Neural progenitor cell (in vitro differentiated cells): ENCODE data around the gene VSIG1. TPM values are rescaled to one million over a fixed set of nuclear protein-coding genes. Genes with fewer than 3 reads are reported as not detected.

ENCODE experiments used
- DNase-seq: peaks from one replicate; pipeline ENCODE4 v3.0.0-alpha.2; 2016; ENCODE audit warnings: low spot score
- H2AFZ ChIP-seq: fragments of 200-600 bp; sonication (generic); replicated peaks from 2 replicates; pipeline ENCODE4 v1.6.1; 2016; ENCODE audit warnings: antibody characterized with exemption
- H3F3A ChIP-seq: fragments of 200-600 bp; sonication (generic); 2 replicates; pipeline ENCODE4 v1.6.1; 2016; ENCODE audit warnings: antibody characterized with exemption, low read depth
- H3K27ac ChIP-seq: fragments of 200-600 bp; sonication (generic); 2 replicates; pipeline ENCODE4 v1.5.1; 2016; ENCODE audit warnings: mild to moderate bottlenecking
- H3K27me3 ChIP-seq: fragments of 200-600 bp; sonication (generic); 2 replicates; pipeline ENCODE4 v1.6.1; 2016; ENCODE audit warnings: mild to moderate bottlenecking, moderate library complexity
- H3K36me3 ChIP-seq: fragments of 200-600 bp; sonication (generic); 2 replicates; pipeline ENCODE4 v1.5.1; 2016
- H3K4me1 ChIP-seq: fragments of 200-600 bp; sonication (generic); 2 replicates; pipeline ENCODE4 v1.6.1; 2016; ENCODE audit warnings: mixed run types
- H3K4me2 ChIP-seq: fragments of 200-600 bp; sonication (generic); 2 replicates; pipeline ENCODE4 v1.6.1; 2016
- H3K4me3 ChIP-seq: fragments of 200-600 bp; sonication (generic); 2 replicates; pipeline ENCODE4 v1.5.1; 2016
- H3K79me2 ChIP-seq: fragments of 200-600 bp; sonication (generic); 2 replicates; pipeline ENCODE4 v1.6.1; 2016; ENCODE audit warnings: low read depth
- H3K9ac ChIP-seq: fragments of 200-600 bp; sonication (generic); 2 replicates; pipeline ENCODE4 v1.6.1; 2016
- H3K9me3 ChIP-seq: fragments of 200-600 bp; sonication (generic); 2 replicates; pipeline ENCODE4 v1.5.1; 2016; ENCODE audit warnings: low read depth
- H4K20me1 ChIP-seq: fragments of 200-600 bp; sonication (generic); 2 replicates; pipeline ENCODE4 v1.6.1; 2016; ENCODE audit warnings: low read depth
- H3K27ac Mint-ChIP-seq: 3 replicates; pipeline ENCODE4 v1.8.0; 2021; ENCODE audit warnings: mixed read lengths
- H3K27me3 Mint-ChIP-seq: 2 replicates; pipeline ENCODE4 v1.8.0; 2022; ENCODE audit warnings: low read depth, mild to moderate bottlenecking, inconsistent platforms, moderate library complexity, mixed read lengths; ENCODE audit not compliant: insufficient read depth
- H3K36me3 Mint-ChIP-seq: 3 replicates; pipeline ENCODE4 v1.8.0; 2021; ENCODE audit warnings: mixed read lengths
- H3K4me1 Mint-ChIP-seq: 3 replicates; pipeline ENCODE4 v1.8.0; 2021; ENCODE audit warnings: mixed read lengths
- H3K4me3 Mint-ChIP-seq: 3 replicates; pipeline ENCODE4 v1.8.0; 2021; ENCODE audit warnings: mild to moderate bottlenecking, moderate library complexity, mixed read lengths
- H3K9me3 Mint-ChIP-seq: 3 replicates; pipeline ENCODE4 v1.8.0; 2020; ENCODE audit warnings: mixed read lengths
- EZH2 ChIP-seq: fragments of 200-600 bp; sonication (generic); IDR thresholded peaks from 2 replicates; pipeline ENCODE4 v1.6.1; 2017; ENCODE audit warnings: antibody characterized with exemption, mild to moderate bottlenecking, moderate library complexity
- EZH2phosphoT487 ChIP-seq: fragments of 200-600 bp; sonication (generic); IDR thresholded peaks from 2 replicates; pipeline ENCODE4 v1.6.1; 2017; ENCODE audit warnings: antibody characterized with exemption
- total RNA-seq: library from RNA; depleted of rRNA; stranded (reverse); fragments of >200 nt; gene quantifications from 2 replicates; pipeline ENCODE4 v1.2.3, GENCODE V29; 2015; ENCODE audit warnings: low replicate concordance
- TF ChIP-seq, protein P1 (sequence below): fragments of 200-600 bp; sonication (generic); IDR thresholded peaks from 2 replicates; pipeline ENCODE4 v1.5.1; 2017; ENCODE audit warnings: antibody characterized with exemption, mild to moderate bottlenecking

VSIG1 gene
- total RNA-seq, 1 donor from 2014 or later = 0.22 TPM

DNA sequence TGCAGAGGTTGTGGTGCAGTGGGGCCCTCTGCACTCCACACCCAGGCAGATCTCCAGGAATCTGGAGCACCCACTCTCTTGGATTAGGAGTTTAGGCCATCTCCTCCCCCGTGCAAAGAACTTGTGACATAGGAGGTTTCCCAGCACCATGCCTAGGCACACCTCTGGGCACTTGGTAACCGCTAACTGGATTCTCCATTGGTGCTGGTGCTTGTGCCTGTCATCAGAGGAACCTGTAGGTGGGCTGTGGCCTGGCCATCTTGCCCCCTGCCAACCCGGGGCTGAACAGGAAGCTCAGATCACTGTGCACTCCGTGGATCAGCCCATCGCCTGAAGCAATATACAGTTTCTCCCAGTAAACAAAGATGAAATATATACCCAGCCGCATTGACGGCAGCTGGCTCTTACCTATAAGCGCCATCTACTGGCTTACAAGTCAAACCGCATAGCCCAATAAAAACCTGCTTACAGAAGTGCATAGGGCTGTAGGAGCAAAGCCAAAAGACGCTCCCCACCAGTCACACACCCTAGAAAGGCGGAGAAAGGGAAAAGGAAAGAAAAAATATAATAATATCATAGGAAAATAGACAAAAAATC lies 43.5 kb upstream of the VSIG1 start:
- Histone ChIP-seq H3K4me3 (no peak overlapping the region), H3F3A (no peaks in the 10 kb centered on the region), H3K9ac (no peak overlapping the region), H3K9me3 (peaks cover 10% of the 10 kb centered on the region), H3K36me3 (no peaks in the 10 kb centered on the region), H2AFZ (no peak overlapping the region), H3K79me2 (no peaks in the 10 kb centered on the region), H3K4me2 (no peak overlapping the region), H3K27ac (no peak overlapping the region), H3K27me3 (no peaks in the 10 kb centered on the region), H3K4me1 (no peaks in the 10 kb centered on the region), H4K20me1 (no peaks in the 10 kb centered on the region)
- Mint-ChIP-seq H3K36me3 (no peaks in the 10 kb centered on the region), H3K9me3 (peaks cover 7% of the 10 kb centered on the region), H3K4me1 (no peaks in the 10 kb centered on the region), H3K27me3 (peaks cover 5% of the 10 kb centered on the region), H3K27ac (no peak overlapping the region), H3K4me3 (no peak overlapping the region)
- DNase-seq = peak; percentile 50
- TF ChIP-seq, protein P1, sequence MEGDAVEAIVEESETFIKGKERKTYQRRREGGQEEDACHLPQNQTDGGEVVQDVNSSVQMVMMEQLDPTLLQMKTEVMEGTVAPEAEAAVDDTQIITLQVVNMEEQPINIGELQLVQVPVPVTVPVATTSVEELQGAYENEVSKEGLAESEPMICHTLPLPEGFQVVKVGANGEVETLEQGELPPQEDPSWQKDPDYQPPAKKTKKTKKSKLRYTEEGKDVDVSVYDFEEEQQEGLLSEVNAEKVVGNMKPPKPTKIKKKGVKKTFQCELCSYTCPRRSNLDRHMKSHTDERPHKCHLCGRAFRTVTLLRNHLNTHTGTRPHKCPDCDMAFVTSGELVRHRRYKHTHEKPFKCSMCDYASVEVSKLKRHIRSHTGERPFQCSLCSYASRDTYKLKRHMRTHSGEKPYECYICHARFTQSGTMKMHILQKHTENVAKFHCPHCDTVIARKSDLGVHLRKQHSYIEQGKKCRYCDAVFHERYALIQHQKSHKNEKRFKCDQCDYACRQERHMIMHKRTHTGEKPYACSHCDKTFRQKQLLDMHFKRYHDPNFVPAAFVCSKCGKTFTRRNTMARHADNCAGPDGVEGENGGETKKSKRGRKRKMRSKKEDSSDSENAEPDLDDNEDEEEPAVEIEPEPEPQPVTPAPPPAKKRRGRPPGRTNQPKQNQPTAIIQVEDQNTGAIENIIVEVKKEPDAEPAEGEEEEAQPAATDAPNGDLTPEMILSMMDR = peak; percentile 57
- no peak for TF ChIP-seq EZH2phosphoT487

DNA sequence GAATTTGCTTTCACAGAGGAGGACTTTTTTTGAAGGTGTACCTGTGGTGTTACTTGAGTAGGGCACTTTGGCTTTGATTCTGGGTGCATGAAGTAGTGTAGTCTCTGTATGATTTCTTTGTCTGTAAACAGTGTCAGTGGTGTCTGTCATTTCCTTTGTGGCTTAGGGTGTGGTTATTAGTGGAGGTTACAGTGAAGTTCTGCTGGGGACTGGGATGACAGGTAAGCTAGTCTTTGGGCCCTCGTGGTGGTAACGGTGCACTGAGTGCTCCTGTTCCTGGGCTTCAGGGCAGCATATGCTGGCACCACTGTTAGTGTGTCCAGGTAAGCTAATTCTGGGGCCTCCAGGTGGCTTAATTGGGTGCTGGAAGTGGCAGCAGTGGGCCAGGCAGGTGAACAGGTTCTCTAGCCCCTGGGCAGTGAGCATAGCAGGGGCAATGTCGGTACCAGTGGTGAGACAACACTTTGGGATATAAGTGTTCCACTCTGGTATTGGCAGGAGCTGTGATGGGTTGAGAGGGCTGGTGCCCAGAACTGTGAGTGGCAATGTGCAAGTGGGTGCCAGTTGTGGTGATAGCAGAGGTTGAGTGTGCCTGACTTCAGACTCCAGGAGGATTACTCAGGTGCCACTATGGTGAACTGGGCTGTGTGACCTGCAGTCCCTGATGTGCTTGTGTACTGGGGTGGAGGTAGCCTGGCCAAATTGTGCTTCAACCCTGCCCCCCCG lies 26.0 kb upstream of the VSIG1 start:
- H3K36me3 Mint-ChIP-seq = no peaks in the 10 kb centered on the region
- TF ChIP-seq EZH2 (no peak), EZH2phosphoT487 (no peak)
- TF ChIP-seq, protein P1 = no peak
- DNase-seq = no peak
- peaks cover 5% of the 10 kb centered on the region for H3K27me3 Mint-ChIP-seq
- Histone ChIP-seq H2AFZ (no peak overlapping the region), H3K79me2 (no peaks in the 10 kb centered on the region), H3K4me2 (no peak overlapping the region), H3F3A (no peaks in the 10 kb centered on the region), H3K9ac (no peak overlapping the region), H3K27me3 (no peaks in the 10 kb centered on the region), H3K4me3 (no peak overlapping the region), H3K27ac (no peak overlapping the region), H4K20me1 (no peaks in the 10 kb centered on the region), H3K9me3 (no peaks in the 10 kb centered on the region), H3K4me1 (no peaks in the 10 kb centered on the region), H3K36me3 (no peaks in the 10 kb centered on the region)
- H3K4me3 Mint-ChIP-seq = no peak overlapping the region
- H3K9me3 Mint-ChIP-seq = peaks cover 3% of the 10 kb centered on the region
- no peak overlapping the region for H3K27ac Mint-ChIP-seq
- H3K4me1 Mint-ChIP-seq = no peaks in the 10 kb centered on the region

DNA sequence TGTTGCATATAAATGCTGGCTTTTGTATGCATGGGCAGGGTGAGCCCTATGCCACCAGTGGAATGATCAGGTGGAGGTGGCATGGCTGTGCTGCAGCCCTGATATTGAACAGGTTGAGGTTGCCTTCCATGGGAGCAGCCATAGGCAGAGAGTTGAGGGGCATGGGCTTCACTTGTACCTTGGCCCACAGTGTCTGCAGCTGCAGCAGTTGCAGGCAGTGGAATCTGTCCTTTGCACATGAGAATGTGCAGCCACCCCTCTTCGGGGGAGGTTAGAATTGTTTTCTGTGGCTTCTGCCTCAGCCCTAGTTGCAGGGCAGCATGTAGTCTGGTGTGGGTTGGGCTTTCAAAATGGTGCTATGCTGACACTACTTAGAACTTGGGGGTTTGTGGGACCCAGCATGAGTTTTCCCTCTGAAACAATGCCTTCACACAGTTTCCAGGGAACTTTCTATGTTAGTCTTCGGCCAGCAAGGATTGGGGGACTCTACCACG lies 25.4 kb upstream of the VSIG1 start:
- H3K9ac ChIP-seq = no peak overlapping the region
- no peaks in the 10 kb centered on the region for H3K4me1 Mint-ChIP-seq
- no peaks in the 10 kb centered on the region for H3K36me3 Mint-ChIP-seq
- H3K27me3 ChIP-seq = no peaks in the 10 kb centered on the region
- TF ChIP-seq EZH2 (no peak), EZH2phosphoT487 (no peak)
- TF ChIP-seq, protein P1 = no peak
- H2AFZ ChIP-seq = no peak overlapping the region
- H3K4me3 Mint-ChIP-seq = no peak overlapping the region
- no peaks in the 10 kb centered on the region for H3K36me3 ChIP-seq
- H3K4me1 ChIP-seq = no peaks in the 10 kb centered on the region
- no peak for DNase-seq
- H3K79me2 ChIP-seq = no peaks in the 10 kb centered on the region
- H3K4me3 ChIP-seq = no peak overlapping the region
- peaks cover 5% of the 10 kb centered on the region for H3K27me3 Mint-ChIP-seq
- H3K4me2 ChIP-seq = no peak overlapping the region
- peak overlapping the region; percentile 58 for H3K27ac Mint-ChIP-seq
- H3K9me3 Mint-ChIP-seq = no peaks in the 10 kb centered on the region
- H4K20me1 ChIP-seq = no peaks in the 10 kb centered on the region
- no peak overlapping the region for H3K27ac ChIP-seq
- no peaks in the 10 kb centered on the region for H3F3A ChIP-seq
- no peaks in the 10 kb centered on the region for H3K9me3 ChIP-seq
